SK-N-SH (cell line): ENCODE measurements around the gene ZBTB7A. TPM values are rescaled to one million over a fixed set of nuclear protein-coding genes. Genes with fewer than 3 reads are reported as not detected.

Source experiments
- CTCF ChIA-PET: fragments of 300-600, 350-600 bp; formaldehyde crosslinking; extraction: SDS; loops from one replicate; lab custom pipeline; 2021; lab: Yijun Ruan, JAX
- POLR2A ChIA-PET: fragments of 350-600 bp; sonication (Branson Sonifier 250); formaldehyde crosslinking; extraction: SDS; loops from one replicate; lab custom pipeline; 2020; ENCODE audit warnings: antibody characterized with exemption, inconsistent platforms; lab: Yijun Ruan, JAX
- DNase-seq: peaks from one replicate; pipeline ENCODE4 v3.0.0; 2012
- H2AFZ ChIP-seq: fragments of 200-600 bp; sonication (generic); 2 replicates; pipeline ENCODE4 v1.8.1; 2016; ENCODE audit warnings: antibody characterized with exemption, mild to moderate bottlenecking, low read depth
- H3F3A ChIP-seq: fragments of 200-600 bp; sonication (generic); replicated peaks from 2 replicates; pipeline ENCODE3; 2016; ENCODE audit warnings: antibody characterized with exemption, mild to moderate bottlenecking; ENCODE audit not compliant: insufficient read depth
- H3K27ac ChIP-seq, 2 experiments: fragments of 200-500 bp in 1 of 2; fragments of 200-600 bp in 1 of 2; sonication (Bioruptor generic) in 1 of 2; sonication (generic), shearing (Covaris generic) in 1 of 2; 2 replicates each; pipeline versions ENCODE4 v1.5.1 to v1.6.1; 2014 to 2016; ENCODE audit warnings: low read depth in 2 of 2, inconsistent platforms in 1 of 2, low read length in 1 of 2, mild to moderate bottlenecking in 1 of 2, mixed read lengths in 1 of 2
- H3K27me3 ChIP-seq: fragments of 200-600 bp; sonication (generic), shearing (Covaris generic); 2 replicates; pipeline ENCODE4 v1.6.1; 2016; ENCODE audit warnings: mixed run types; ENCODE audit not compliant: insufficient read depth
- H3K36me3 ChIP-seq, 2 experiments: fragments of 200-500 bp in 1 of 2; fragments of 200-600 bp in 1 of 2; sonication (Bioruptor generic) in 1 of 2; sonication (generic) in 1 of 2; replicated peaks in 1 of 2; 2 replicates each; pipeline versions ENCODE3 to v1.5.1; 2014 to 2016; ENCODE audit warnings: low read length in 1 of 2, mild to moderate bottlenecking in 1 of 2; ENCODE audit not compliant: insufficient read depth in 2 of 2, control insufficient read depth in 1 of 2
- H3K4me1 ChIP-seq, 2 experiments: fragments of 200-500 bp in 1 of 2; fragments of 200-600 bp in 1 of 2; sonication (Bioruptor generic) in 1 of 2; sonication (generic), shearing (Covaris generic) in 1 of 2; 2 replicates each; pipeline versions ENCODE4 v1.5.1 to v1.6.1; 2014 to 2016; ENCODE audit warnings: low read depth in 1 of 2, low read length in 1 of 2, mixed run types in 1 of 2; ENCODE audit not compliant: insufficient read depth in 2 of 2, control insufficient read depth in 1 of 2
- H3K4me2 ChIP-seq: fragments of 200-600 bp; sonication (generic), shearing (Covaris generic); 2 replicates; pipeline ENCODE4 v1.6.1; 2017; ENCODE audit warnings: mixed run types
- H3K4me3 ChIP-seq, 2 experiments: fragments of 200-500 bp in 1 of 2; fragments of 200-600 bp in 1 of 2; sonication (Bioruptor generic) in 1 of 2; sonication (generic), shearing (Covaris generic) in 1 of 2; 2 replicates each; pipeline versions ENCODE4 v1.5.1 to v1.8.1; 2014 to 2016; ENCODE audit warnings: low read depth in 2 of 2, inconsistent platforms in 1 of 2, low read length in 1 of 2, mild to moderate bottlenecking in 1 of 2, mixed read lengths in 1 of 2, moderate library complexity in 1 of 2
- H3K79me2 ChIP-seq: fragments of 200-600 bp; sonication (generic); 2 replicates; pipeline ENCODE4 v1.8.1; 2017; ENCODE audit warnings: mild to moderate bottlenecking; ENCODE audit not compliant: insufficient read depth
- H3K9ac ChIP-seq: fragments of 200-600 bp; sonication (generic); 2 replicates; pipeline ENCODE4 v1.6.1; 2017; ENCODE audit warnings: mixed run types
- H3K9me2 ChIP-seq: fragments of 200-600 bp; sonication (generic); 2 replicates; pipeline ENCODE4 v1.6.1; 2017; ENCODE audit warnings: mixed run types
- H3K9me3 ChIP-seq: fragments of 200-600 bp; sonication (generic); 2 replicates; pipeline ENCODE4 v1.6.1; 2017; ENCODE audit warnings: mixed run types, mild to moderate bottlenecking, moderate library complexity
- H4K20me1 ChIP-seq: fragments of 200-600 bp; sonication (generic); 2 replicates; pipeline ENCODE4 v1.6.1; 2017; ENCODE audit warnings: mild to moderate bottlenecking, mixed run types; ENCODE audit not compliant: insufficient read depth
- CHD2 ChIP-seq: fragments of 150-350 bp; IDR thresholded peaks from 2 replicates; pipeline ENCODE4 v1.6.1; 2018; ENCODE audit warnings: low read length; ENCODE audit not compliant: partially characterized antibody
- CTCF ChIP-seq: fragments of 200-600 bp; sonication (generic); IDR thresholded peaks from 2 replicates; pipeline ENCODE4 v1.6.1; 2017; ENCODE audit warnings: antibody characterized with exemption, mild to moderate bottlenecking, moderate library complexity
- EP300 ChIP-seq, 2 experiments: IDR thresholded peaks; 2 replicates each; pipeline versions ENCODE4 v1.4.0 to v1.6.1; 2012; ENCODE audit warnings: borderline replicate concordance in 1 of 2, low read depth in 1 of 2, low read length in 1 of 2
- EZH2phosphoT487 ChIP-seq: fragments of 200-600 bp; sonication (generic); IDR thresholded peaks from 2 replicates; pipeline ENCODE4 v1.6.1; 2017; ENCODE audit warnings: low read depth, mixed run types, mild to moderate bottlenecking, antibody characterized with exemption, moderate library complexity, borderline replicate concordance
- FOSL2 ChIP-seq: IDR thresholded peaks from 2 replicates; pipeline ENCODE4 v1.4.0; 2012; ENCODE audit warnings: low read depth, mild to moderate bottlenecking, moderate library complexity, borderline replicate concordance
- FOXJ3 ChIP-seq: sonication (generic); formaldehyde crosslinking; IDR thresholded peaks from 2 replicates; pipeline ENCODE4 v1.5.1; 2020; ENCODE audit warnings: mild to moderate bottlenecking, missing genetic modification reagents
- FOXM1 ChIP-seq: IDR thresholded peaks from 2 replicates; pipeline ENCODE4 v1.4.0; 2012; ENCODE audit warnings: low read depth, mild to moderate bottlenecking
- GABPA ChIP-seq: IDR thresholded peaks from 2 replicates; pipeline ENCODE4 v1.4.0; 2012; ENCODE audit warnings: low read depth, mild to moderate bottlenecking
- GATA2 ChIP-seq: sonication (generic); formaldehyde crosslinking; IDR thresholded peaks from 2 replicates; pipeline ENCODE4 v1.5.0; 2020; ENCODE audit warnings: mild to moderate bottlenecking, missing genetic modification reagents
- IRF3 ChIP-seq: fragments of 150-350 bp; IDR thresholded peaks from 2 replicates; pipeline ENCODE4 v1.6.1; 2016; ENCODE audit warnings: mild to moderate bottlenecking, low read depth, low read length
- JUND ChIP-seq: IDR thresholded peaks from 2 replicates; pipeline ENCODE4 v1.4.0; 2012
- MEF2A ChIP-seq: IDR thresholded peaks from 2 replicates; pipeline ENCODE4 v1.4.0; 2012; ENCODE audit warnings: low read depth, borderline replicate concordance
- NRF1 ChIP-seq: IDR thresholded peaks from 2 replicates; pipeline ENCODE4 v1.6.1; 2012; ENCODE audit warnings: low read depth, mild to moderate bottlenecking, low read length
- POLR2AphosphoS5 ChIP-seq: IDR thresholded peaks from 2 replicates; pipeline ENCODE4 v1.6.1; 2012; ENCODE audit warnings: low read depth, low read length
- RAD21 ChIP-seq: IDR thresholded peaks from 2 replicates; pipeline ENCODE4 v1.6.1; 2012; ENCODE audit warnings: mild to moderate bottlenecking, low read length
- RCOR1 ChIP-seq: fragments of 150-350 bp; IDR thresholded peaks from 2 replicates; pipeline ENCODE4 v1.6.1; 2017; ENCODE audit warnings: antibody characterized with exemption, low read length
- REST ChIP-seq: IDR thresholded peaks from 2 replicates; pipeline ENCODE4 v1.6.1; 2012; ENCODE audit warnings: mild to moderate bottlenecking, low read depth, low read length, moderate library complexity
- RFX5 ChIP-seq: IDR thresholded peaks from 2 replicates; pipeline ENCODE4 v1.6.1; 2012; ENCODE audit warnings: mild to moderate bottlenecking, improper control_type of control experiment, low read length
- RXRA ChIP-seq: IDR thresholded peaks from 2 replicates; pipeline ENCODE4 v1.4.0; 2012; ENCODE audit warnings: low read depth, mild to moderate bottlenecking, borderline replicate concordance
- TAF1 ChIP-seq: IDR thresholded peaks from 2 replicates; pipeline ENCODE4 v1.6.1; 2012; ENCODE audit warnings: low read depth, mild to moderate bottlenecking, low read length, moderate library complexity, borderline replicate concordance
- TCF12 ChIP-seq: IDR thresholded peaks from 2 replicates; pipeline ENCODE4 v1.4.0; 2012
- USF1 ChIP-seq: IDR thresholded peaks from 2 replicates; pipeline ENCODE4 v1.4.0; 2012; ENCODE audit warnings: low read depth, borderline replicate concordance
- USF2 ChIP-seq: fragments of 150-350 bp; IDR thresholded peaks from 2 replicates; pipeline ENCODE4 v1.6.1; 2017; ENCODE audit warnings: antibody characterized with exemption, low read length, low read depth, borderline replicate concordance
- YY1 ChIP-seq: IDR thresholded peaks from 2 replicates; pipeline ENCODE4 v1.4.0; 2012; ENCODE audit warnings: low read depth, mild to moderate bottlenecking
- WGBS: methylation state at CpG from one replicate; pipeline ENCODE4 v1.1.6; 2017; ENCODE audit warnings: low lambda C conversion rate; 5-methylcytosine and 5-hydroxymethylcytosine counted together
- polyA plus RNA-seq, 3 experiments: library from polyadenylated mRNA; depleted of rRNA; stranded (reverse); fragments of >200 nt; gene quantifications; 2 replicates each; pipeline ENCODE4 v1.2.3, GENCODE V29; 2012

The ZBTB7A gene
- polyA plus RNA-seq, 1 of the 3 experiments (the other 2 are of a cell fraction), result 7.4 TPM

- TF ChIP-seq GATA2 (CRISPR knock-in tag), result no peak
- no peak for TF ChIP-seq POLR2AphosphoS5
- no peak for TF ChIP-seq REST
- TF ChIP-seq FOSL2, result no peak
- TF ChIP-seq TAF1, result no peak
- TF ChIP-seq YY1, result no peak
- TF ChIP-seq RFX5, result no peak
- no peak for TF ChIP-seq IRF3
Observed at GRCh38 chr19:4089946-4090345, 23.2 kb upstream of the ZBTB7A start (continued).

GRCh38 chr19:4089400-4089908 lies 22.8 kb upstream of the ZBTB7A start:
- Histone ChIP-seq H3K9me3 (no peaks in the 10 kb centered on the region), H3K79me2 (no peaks in the 10 kb centered on the region), H3K27me3 (no peaks in the 10 kb centered on the region), H4K20me1 (no peaks in the 10 kb centered on the region), H3K4me2 (no peak overlapping the region), H3K27ac (no peak overlapping the region), H2AFZ (no peak overlapping the region), H3K4me3 (no peak overlapping the region), H3K9me2 (no peaks in the 10 kb centered on the region), H3K36me3 (peaks cover 0 to 11% of the 10 kb centered on the region in 2 experiments), H3F3A (no peaks in the 10 kb centered on the region), H3K9ac (no peak overlapping the region), H3K4me1 (no peaks in the 10 kb centered on the region)
- 91% methylated on average over 17 of the region's 26 CpGs for WGBS
- no peak for DNase-seq
- CTCF ChIA-PET, result interaction anchor here (1.2 kb wide), 1 partner anchor 78 kb away, joined by 3 read pairs; no protein-coding TSS in a partner anchor
- POLR2A ChIA-PET, result no interaction called here
- no peak for TF ChIP-seq EZH2phosphoT487
- no peak for TF ChIP-seq JUND
- no peak for TF ChIP-seq FOXM1
- no peak for TF ChIP-seq RAD21
- TF ChIP-seq RXRA, result no peak
- TF ChIP-seq RCOR1, result no peak
- no peak for TF ChIP-seq CTCF
- TF ChIP-seq FOXJ3 (CRISPR knock-in tag), result no peak
- no peak for TF ChIP-seq EP300 (IDR thresholded peaks at IDR 0.05; ENCODE audit: borderline replicate concordance in 1 of 2, low read depth in 1 of 2, low read length in 1 of 2)
- TF ChIP-seq MEF2A, result no peak
- no peak for TF ChIP-seq CHD2
- TF ChIP-seq GABPA, result no peak
- TF ChIP-seq TCF12, result no peak
- no peak for TF ChIP-seq NRF1
- TF ChIP-seq YY1, result no peak
- TF ChIP-seq RFX5, result no peak
- TF ChIP-seq USF1, result no peak
- no peak for TF ChIP-seq USF2
